NCI-H510A treated with DMSO at 0.1 percent for 48 hours (cell line): ENCODE results near the gene ENGASE.

ENCODE experiments used
- DNase-seq: peaks from one replicate; lab custom pipeline; 2025; lab: John Stamatoyannopoulos, UW

The ENGASE gene

DNA sequence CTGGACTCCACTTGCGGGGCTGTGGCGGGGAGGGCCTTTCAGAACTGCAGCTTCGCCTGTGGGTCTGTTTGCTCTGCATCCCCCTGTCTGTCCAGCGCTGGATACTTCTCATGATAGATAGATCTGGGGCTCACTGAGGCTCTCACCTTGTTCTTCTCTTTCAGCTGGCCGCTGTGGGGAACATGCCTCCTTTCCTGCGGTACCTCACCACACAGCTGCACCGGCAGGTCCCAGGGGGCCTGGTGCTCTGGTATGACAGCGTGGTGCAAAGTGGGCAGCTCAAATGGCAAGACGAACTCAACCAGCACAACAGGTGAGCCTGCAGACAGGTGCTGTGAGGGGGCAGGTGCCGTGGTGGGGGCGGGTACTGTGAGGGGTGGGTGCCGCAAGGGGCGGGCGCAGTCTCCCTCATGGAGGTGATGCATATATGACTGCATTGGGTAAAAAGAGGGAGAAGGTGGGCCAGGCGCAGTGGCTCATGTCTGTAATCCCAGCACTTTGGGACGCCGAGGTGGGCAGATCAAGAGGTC is 6.2 kb downstream of the ENGASE start:
- no peak for DNase-seq

DNA sequence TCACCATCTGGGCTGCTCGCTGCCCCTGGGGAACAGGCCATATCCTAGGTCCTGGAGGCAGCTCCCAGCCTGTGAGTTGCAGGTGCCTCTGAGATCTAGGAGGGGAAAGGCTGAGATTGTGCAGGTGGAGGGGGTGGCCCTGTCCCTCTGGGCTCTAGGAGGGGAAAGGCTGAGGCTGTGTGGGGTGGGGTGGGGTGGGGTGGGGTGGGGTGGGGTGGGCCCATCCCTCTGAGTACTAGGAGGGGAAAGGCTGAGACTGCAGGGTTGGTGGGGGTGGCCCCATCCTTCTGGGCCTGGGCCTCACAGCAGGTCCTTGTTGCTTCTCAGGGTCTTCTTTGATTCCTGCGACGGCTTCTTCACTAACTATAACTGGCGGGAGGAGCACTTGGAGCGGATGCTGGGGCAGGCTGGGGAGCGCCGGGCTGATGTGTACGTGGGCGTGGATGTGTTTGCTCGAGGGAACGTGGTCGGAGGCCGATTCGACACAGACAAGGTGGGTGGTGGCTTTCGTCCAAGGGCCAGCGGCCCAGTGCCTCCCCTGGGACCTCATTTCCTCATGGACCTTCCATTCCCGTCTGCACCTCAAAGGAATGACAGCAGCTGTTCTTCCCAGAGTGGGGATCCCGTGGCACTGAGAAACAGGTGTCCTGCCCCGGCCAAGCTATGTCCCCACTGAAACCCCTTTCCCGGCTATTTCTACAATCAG is 7.1 kb downstream of the ENGASE start:
- no peak for DNase-seq

DNA sequence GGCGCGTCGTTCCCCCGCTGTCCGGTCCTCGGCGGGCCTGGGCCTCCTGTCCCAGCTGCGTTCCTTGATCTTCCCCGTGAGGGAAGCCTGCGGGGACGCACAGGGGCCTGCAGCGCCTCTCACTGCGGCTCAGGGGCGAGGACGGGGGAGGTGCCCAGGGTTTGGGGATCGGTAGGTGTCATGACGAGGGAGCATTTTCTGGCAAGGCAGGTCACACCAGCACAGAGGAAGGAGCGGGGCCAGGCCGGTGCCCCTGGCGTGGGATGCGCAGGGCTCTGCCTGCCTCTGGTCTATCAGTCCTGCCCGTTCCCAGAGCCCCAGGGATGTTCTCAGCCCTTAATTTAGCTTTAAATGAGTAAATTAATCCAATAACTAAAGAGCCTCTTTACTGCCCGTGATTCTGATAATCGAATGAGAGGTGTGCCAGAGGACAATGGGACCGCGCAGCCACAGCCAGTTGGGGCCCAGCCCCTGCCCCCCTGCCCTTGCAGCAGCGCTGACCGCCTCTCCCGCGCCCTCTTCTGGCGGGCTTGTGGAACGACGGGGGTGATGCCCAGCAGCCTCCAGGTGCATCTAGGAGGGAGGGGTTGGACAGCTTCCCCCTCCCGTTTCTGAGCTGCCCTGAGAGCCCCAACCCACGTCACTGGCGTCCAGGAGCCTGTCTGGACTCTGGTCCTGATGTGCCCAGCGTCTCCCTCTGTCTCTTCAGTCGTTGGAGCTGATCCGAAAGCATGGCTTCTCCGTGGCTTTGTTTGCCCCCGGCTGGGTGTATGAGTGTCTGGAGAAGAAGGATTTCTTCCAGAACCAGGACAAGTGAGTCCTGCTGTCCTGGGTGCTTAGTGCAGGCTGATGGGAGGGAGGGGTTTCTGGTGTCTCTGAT is 7.9 kb downstream of the ENGASE start:
- peak; percentile 27 for DNase-seq

DNA sequence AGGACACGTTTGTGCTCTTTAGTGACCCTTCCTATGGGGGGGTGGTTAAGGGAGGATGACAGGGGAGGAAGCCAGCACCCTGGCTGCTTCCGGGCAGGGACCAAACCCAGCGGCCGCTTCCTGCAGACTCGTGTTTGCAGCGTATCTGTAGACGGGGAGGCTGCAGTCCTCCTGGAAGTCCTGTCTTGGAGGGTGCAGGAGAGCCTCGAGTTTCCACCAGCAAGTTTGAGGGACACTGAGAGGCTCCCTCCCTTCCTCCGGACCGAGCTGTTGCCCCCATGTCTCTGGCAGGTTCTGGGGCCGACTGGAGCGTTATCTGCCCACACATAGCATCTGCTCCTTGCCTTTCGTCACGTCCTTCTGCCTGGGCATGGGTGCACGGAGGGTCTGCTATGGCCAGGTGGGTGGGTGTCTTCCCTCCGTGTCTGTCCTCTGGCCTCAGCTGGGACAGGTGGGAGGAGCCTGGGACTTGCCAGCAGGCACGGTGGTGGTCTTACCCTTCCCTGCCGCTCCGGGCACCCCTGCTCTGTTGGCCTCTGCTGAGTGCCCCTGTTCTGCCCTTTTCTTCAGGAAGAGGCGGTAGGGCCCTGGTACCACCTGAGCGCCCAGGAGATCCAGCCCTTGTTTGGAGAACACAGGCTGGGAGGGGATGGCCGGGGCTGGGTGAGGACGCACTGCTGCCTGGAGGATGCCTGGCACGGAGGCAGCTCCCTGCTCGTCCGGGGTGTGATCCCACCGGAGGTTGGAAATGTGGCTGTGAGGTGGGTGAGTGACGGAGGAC is 8.8 kb downstream of the ENGASE start:
- DNase-seq: no peak

DNA sequence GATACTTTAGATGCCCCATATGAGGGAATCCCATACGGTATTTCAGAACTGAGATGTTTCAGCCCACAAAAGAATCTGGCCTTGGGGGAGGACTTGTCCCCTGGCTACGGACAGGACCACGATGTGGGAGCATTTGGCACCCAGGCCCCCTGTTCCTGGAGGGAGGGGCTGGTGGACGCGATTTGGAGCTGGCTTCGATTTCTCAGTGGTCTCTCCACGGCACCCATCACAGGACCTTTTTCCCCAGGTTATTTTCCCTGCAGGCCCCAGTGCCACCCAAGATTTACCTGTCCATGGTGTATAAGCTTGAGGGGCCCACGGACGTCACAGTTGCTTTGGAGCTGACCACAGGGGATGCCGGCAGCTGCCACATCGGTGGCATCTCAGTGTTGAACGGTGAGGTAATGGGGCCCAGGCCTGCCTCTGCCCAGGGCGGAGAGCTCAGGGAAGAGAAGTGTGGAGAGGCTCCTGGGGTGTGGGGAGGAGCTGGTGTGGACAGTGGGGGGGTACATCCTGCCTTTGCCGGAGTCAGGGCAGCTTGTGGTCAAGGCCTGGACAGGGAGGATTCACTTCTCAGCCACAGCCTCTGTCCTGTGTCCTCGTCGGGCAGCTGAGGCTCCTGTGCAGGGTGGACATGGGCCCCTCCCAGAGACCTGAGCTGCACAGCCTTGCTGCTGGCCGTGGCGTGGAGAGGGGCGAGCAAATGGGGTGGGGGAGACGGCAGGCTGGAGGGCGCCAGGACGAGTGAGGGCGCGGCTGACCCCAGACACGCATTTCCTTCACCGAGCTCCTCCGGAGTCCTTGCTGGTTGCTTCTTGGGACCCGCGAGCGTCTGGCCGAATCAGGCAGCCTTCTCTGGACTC is 9.9 kb downstream of the ENGASE start:
- DNase-seq: no peak

DNA sequence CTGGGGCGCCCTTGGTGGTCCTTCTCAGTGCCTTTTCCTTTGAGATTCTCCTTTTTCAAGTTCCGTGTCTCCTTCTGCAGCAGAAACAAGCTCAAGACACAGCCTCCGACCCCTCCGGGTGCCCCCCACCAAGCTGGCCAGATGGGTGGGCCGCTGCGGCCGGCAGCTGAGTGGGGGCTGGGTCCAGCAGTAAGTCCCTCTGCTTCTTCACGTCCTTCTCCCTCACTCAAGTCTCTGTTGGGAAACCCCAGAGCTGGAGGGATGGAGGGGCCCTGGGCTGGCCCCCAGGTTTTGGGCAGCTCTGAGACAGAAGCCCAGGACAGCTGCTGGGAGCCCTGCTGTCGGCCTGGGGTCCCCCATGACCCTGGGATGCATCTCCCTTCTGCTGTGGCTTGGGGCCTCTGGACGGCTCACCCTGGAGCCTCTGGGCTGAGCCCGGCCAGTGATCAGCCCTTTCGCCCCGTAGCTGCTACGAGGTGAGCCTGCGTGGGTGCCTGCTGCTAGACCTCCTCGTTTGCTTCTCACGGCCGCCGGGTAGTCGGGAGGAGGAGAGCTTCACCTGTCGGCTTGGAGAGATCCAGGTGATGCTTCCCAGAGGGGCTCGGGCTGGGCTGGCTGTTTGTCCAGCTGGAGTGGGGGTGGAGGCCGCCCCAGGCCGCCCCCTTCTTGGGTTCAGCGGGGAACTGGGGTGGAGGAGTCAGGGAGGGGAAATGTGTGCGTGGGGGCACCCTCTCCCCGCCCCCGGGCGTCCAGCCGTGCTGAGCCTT is 10.7 kb downstream of the ENGASE start:
- no peak for DNase-seq

DNA sequence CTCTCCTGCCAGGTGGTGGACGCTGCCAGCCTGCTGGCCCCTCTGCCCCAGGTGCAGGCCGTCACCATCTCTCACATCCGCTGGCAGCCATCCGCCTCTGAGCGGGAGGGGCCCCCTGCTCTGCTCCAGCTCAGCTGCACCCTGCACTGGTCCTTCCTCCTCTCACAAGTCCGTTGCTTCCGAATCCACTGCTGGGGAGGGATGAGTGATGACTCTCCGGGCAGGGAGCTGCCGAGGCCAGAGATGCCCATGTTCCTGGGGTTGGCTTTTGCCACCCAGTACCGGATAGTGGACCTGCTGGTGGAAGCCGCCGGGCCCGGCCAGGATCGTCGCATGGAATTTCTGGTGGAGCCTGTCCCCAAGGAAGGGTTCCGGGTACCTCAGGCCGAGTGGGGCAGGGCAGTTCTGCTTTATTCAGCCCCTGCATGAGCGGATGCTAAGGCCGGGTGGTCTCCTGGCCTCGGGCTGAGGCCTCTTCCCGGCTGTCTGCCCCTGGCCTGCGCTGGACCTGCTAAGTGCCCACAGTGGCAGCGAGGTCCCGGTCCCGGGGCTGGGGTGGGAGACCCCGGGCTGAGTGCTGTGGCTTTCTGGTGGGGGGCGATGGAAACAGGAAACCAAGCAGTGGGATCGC is 11.4 kb downstream of the ENGASE start:
- DNase-seq: no peak

DNA sequence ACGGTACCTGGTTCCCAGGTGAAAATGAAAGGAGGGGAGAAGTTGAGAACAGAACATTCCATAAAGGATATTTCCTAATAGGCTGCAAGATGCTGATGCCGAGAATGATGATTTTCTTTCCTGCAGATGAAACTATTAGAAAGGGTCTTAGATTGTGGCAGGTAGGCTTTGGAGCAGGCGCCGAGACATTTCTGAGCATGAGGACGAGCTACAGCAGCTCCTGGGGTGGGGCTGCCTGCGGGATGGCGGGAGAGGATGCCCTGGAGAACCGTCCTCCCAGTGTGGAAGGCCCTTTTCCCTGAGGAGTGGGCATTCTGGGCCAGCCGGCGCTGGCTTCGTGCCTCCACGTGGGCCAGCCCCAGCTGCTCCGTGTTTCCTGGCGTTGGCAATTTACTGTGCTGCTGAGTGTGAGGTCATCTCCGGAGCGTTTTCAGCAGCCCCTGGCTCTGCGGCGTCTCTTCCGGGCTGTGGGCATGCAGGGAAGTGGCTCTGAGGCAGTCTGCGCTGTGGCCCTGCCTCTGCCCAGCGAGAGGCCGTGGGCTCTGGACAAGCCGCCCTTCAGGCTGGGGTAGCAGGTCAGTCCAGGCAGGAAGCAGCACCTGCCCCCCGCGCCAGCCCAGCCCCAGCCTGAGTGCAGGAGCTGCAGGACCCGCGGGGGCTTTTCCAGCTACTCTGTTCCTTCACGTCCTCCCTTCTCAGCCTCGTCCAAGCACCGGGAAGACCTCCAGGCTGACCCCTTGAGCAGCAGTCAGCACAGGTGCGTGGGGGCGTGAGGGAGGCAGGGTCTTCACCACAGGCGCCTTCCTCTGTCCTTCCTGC is 12.2 kb downstream of the ENGASE start:
- no peak for DNase-seq

DNA sequence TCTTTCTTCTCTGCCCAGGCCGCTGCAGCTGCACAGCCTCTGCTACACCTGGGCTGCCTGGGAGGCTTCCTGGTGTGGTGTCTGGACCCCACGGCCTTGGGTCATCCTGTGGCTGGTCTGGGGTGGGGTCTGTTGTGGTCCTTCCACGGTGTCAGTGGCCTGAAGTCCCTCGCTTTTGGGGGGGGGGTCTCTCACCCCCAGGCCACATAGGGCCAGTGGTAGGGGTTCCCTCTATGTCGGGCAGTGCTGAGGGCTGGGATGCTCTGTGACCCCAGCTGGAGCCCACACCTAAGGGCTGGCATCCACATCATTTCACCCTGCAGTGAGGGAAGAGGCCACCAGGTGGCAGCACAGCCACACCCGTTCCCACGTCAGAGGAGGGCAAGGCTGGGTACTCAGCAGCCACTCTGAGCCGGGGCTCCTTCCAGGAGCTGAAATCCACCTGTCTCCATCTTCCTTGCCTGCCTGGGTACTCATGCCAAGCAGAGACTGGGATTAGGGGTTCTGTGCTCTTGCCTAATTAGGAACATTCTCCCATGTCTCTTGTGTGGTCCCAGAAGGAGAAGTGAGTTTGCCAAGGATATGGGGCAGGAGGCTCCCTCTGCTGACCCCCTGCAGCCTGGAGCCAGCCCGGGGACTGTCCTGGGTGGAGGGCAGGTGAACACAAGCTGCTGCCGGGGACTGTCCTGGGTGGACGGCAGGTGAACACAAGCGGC is 13.0 kb downstream of the ENGASE start:
- peak; percentile 76 for DNase-seq

DNA sequence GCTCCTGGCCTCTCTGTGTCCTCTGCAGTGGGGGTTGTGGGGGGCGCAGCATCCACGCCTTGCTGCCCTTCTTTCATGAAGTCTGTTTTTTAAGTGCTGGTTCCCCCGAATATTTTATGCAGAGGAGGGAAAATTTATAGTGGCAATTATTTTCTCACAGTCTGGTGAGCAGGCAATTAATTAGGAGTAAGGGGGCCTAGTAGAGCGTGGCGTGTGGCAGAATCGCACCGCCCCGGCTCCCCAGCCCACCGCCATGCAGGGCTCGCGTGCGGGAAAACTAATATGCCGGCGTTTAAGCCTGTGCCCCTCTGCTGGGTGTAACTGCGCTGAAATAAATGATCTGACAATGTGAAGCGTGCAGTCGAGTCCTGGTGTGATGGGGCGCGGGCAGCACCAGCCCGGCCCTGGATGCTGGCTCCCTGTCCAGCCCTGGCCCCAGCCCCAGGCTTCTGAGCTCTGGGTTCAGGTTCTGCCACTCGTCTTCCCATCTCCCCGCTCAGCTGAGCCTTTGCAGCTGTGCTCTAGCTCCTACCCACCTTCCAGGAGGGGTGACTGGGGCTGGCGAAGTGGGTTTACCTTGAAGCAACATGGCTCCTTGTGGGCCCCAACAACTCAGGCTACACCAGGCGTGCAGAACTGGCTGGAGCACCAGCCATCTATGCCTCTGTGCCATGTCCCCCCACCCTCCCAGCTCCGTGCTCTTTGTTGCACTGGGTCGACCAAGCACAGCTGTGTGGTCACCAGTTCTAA is 13.8 kb downstream of the ENGASE start:
- no peak for DNase-seq

DNA sequence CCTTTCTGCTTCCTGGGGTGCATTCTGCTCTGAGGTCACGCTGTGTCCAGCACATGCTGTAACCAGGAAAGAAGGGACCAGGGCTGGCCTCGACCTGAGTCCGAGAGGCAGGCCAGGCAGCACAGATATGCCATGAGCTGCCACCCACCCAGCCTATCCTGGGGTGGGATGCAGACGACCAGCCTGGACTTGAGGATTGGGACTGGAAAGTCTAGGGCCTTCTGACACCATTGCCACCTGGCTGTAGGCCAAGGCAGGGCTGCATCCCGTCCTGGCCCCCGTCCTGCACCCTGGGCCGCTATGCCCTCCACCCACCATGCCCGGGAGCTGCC is 14.3 kb downstream of the ENGASE start:
- DNase-seq: no peak

DNA sequence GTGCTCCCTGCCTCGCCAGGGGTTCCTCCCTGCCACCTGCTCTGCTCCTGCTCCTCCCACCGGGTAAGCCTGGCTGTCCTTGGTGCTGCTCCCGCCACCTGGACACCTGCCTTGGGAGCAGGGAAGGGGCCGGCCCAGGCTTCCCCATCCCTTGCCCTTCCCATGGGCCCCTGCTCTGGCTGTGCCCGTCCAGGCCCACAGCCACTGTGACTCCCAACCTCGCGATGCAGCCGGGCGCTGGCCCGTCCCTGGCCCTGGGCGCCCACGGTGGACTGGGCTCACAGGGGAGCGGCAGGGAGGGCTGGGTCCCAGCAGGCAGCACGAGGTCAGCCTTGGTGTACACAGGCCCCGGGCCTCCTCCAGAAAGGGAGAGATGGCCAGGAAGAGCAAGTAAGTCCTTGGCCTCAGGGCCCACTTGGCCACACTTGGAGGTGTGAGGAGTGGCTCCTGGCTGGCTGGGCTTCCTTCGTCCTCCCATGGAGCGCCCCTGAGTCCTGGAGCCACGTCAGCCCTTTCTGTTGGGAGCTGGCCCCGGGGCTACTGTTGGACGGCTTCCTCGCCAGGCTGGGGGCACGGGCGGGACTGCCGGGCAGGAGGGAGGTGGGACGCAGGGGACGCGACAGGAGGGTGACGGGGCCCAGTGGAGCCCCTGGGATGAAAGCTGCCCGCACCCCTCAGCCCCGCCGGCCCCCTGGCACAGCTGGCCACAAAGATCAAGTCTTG is 15.3 kb downstream of the ENGASE start:
- peak; percentile 20 for DNase-seq

DNA sequence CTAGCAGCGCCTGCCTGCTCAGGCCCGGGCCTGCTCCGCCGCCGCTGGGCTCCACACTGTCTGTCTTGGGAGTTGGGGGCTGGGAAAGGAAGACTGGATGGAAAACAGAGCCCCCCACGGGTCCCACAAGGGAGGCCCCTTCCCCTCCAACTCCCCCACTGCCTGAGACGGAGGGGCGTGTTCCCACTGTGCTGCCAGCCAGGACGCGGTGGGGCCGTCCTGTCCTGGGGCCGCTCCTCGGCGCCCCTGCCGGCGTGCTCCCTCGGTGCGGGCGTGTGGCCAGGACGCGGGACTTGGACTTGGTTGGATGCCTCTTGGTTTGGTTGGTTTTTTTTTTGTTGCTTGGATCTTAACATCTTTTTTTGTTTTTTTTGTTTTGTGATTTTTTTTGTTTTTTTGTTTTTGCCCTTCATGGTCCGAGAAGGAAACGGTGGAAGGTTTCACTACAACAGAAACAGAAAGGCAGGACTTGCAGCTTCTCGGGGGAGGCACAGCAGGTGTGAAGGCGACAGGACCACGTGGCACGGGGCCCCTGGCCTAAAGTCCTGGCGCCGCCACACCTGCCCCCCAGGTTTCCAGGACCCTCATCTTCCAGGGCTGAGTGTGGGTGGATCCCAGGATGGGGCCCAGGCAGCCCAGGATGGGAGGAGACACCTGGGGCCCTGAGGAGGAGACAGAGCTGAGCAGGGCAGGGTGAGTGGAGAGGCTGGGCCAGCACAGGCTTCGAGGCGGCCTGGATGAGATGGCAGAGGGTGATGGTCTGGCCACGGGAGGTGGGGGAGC is 16.0 kb downstream of the ENGASE start:
- no peak for DNase-seq

DNA sequence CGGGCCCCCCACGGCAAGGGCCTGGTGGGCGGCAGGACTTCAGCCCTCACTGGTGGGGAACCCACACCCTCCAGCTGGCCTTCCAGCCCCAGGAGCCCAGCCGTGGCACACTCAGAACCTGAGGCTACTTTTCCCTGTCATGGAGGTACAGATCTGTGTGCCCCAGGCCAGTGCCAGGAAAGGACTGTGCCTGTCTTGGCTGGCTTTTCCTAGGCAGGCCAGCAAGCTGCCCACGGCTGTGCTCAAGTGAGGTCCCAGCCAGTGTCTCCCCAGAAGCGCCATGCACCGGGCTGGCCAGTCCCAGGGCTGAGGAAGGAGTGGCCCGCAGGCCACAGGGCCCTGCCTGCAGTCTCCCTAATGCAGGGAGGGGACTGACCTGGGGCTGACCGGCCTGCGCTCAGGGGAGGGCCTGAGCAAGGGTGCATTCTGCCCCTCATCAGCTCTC is 16.6 kb downstream of the ENGASE start:
- no peak for DNase-seq

DNA sequence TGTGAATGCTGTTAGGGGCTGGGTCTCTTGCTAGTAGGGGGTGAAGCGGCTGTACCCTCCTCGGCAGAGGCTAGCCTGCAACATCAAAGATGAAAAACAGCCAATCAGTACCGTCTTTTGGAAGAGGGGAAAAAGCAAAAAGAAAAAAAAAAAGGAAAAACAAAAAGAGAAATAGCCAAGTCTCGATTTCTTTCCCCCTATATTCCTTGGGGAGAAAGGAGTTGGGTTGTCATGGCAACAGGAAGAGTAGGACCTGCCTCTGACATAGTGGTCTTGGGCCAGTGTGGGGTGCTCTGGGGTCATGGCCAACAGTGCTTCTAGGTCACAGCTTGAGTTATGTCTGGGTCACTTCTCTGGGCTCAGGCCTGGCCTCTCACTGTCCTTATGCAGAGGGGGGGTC is 17.9 kb downstream of the ENGASE start:
- DNase-seq: no peak

DNA sequence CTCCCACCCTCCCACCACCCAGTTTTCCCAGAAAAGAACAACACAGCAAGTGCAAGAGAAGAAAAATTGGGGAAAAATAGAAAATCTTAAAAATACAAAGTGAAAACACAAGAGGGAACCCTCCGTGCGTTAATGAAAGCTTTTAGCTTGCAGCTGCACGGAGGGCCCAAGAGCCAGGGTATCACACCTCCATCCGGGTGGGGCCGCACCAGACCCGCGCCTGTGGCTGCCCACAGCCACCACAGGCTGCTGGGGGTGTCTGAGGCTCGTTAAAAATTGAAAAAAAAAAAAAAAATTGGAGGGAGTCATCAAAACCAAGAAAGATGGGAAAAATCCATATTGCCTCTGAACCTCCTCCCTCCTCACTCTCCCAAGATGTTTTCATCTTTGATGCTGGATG is 18.6 kb downstream of the ENGASE start:
- no peak for DNase-seq

DNA sequence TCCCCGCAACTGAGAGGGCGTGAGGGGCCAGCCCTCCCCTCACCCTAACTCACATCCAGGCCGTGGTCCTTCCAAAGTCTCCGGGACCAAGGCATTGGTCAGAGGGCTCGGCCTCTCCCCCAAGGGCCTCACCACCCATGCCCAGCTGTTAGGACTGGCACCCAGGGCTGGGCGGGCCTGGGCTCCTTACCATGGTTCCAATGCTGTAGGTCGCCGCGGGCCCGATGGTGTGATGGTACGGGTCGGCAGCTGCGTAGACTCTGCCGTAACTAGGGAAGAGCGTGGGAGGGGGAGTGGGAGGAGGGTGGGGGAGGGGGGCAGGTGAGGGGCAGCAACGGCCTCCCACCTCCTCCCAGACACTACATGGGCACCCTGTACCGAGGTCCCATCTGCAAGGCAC is 19.6 kb downstream of the ENGASE start:
- DNase-seq: no peak
